Breast epithelium (tissue), 3 donors: ENCODE measurements around the gene TYW5.

Experiments
- CTCF ChIP-seq, 3 donors: fragments of 450-650 bp; IDR thresholded peaks; one replicate each; pipeline ENCODE4 v1.5.1; 2016 to 2017; ENCODE audit warnings: antibody characterized with exemption in 3 of 3, mild to moderate bottlenecking in 3 of 3, moderate library complexity in 3 of 3
- POLR2A ChIP-seq: fragments of 450-650 bp; IDR thresholded peaks from one replicate; pipeline ENCODE4 v1.6.1; 2016; ENCODE audit warnings: antibody characterized with exemption, mild to moderate bottlenecking, moderate library complexity
- POLR2AphosphoS5 ChIP-seq, 3 donors: sonication (generic); formaldehyde crosslinking; IDR thresholded peaks; one replicate each; pipeline ENCODE4 v1.6.1; 2017; ENCODE audit warnings: antibody characterized with exemption in 3 of 3

DNA sequence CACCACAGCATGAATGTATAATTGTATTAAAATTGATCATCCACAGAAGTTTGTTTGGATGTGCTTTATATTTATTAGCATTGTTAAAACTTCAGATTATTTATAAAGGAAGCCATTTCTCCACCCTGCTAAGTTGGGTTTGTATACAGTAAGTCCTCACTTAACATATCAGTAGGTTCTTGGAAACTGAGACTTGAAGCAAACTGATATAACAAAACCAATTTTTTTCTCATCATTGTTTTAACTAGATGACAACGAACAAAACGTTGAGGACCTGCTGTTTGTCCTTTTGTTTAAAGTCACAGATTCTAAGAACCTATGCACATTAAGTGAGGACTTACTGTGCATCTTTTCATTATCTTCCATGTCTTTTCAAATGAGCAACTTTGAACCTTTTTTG is 27.1 kb downstream of the TYW5 start:
- TF ChIP-seq CTCF (IDR thresholded peaks at IDR 0.05) (no peak), POLR2A (no peak), POLR2AphosphoS5 (IDR thresholded peaks at IDR 0.05) (no peak)
